Endothelial cell of hepatic sinusoid (primary cell): Measurements from ENCODE around the gene MRPL4.
"Not testable (repeated sequence)": the region's sequence is repeated elsewhere in the genome, so short reads cannot be mapped to it uniquely, and the experiment has no call there.

Experiments used
- in situ Hi-C: cut with HindIII; loops from 2 replicates; pipeline ENCODE4 v1.10.0; 2017; ENCODE audit warnings: low sequenced_read_pairs

The MRPL4 gene

DNA sequence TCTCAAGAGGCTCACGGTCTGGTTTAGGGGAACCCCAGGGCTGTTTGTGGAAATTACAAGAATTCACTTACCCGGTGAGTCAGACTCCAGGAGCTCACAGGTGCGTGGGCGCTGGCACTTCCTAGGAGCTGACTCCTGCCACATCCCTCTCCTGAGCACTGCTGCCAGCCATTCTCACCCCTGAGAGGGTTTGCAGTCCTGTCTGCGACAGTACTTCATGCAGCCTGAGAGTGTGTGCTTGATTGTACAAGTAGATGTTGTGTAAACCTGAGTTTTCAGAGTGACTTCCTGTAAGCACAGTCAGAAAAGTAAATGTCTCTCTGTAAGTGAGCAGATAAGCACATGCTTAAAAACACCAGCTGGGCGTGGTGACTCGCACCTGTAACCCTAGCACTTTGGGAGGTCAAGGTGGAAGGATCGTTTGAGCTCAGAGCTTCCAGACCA lies 8.1 kb downstream of the MRPL4 start:
- in situ Hi-C loops = no loop called here

DNA sequence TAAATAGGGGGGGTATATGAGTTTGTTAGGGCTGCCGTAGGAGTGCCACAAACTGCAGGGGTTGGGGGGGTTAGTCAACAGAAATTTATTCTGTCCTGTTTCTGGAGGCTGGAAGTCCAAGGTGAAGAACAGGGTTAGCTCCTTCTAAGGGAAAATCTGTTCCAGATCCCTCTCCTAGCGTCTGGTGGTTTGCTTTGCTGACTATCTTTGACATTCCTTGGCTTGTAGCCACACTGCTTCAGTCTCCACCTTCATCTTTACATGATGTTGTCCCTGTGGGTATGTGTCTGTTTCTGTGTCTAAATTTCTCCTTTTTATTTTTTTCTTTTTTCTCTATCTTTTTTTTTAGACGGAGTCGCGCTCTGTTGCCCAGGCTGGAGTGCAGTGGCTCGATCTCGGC lies 10.8 kb downstream of the MRPL4 start:
- in situ Hi-C loops = no loop called here

DNA sequence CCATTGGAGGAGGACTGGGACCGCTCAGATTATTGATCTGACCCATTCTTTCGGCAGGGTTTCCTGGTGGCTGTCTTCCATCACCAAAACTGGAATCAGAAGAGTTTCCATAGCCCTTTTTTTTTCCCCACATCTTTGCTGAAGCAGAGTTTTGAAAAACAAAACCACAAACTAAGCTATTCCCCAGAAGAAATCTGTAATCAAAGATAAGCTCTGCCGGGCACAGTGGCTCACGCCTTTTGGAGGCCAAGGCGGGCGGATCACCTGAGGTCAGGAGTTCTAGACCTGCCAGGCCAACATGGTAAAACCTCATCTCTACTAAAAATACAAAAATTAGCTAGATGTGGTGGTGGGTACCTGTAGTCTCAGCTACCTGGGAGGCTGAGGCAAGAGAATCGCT lies 14.7 kb downstream of the MRPL4 start:
- in situ Hi-C loops = no loop called here

DNA sequence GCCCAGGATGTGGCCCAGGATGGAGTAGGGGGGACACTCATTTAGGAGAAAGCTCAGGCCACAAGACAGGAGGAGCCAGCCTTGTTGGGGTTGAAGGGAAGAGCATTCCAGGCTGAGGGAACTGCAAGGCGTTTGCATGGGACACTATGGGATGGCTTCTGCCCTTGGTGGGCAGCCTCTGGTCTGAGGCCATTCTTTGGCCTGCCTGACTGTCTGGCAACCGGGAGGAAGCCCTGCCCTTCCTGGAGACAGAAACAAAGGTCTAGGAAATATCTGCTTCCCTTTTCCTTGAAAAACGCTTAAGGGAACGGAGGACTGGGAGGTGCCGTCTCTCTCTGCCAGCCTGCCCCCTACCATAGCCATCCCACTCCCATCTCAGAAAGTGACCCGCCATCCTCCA lies 16.1 kb downstream of the MRPL4 start:
- in situ Hi-C loops = no loop called here

DNA sequence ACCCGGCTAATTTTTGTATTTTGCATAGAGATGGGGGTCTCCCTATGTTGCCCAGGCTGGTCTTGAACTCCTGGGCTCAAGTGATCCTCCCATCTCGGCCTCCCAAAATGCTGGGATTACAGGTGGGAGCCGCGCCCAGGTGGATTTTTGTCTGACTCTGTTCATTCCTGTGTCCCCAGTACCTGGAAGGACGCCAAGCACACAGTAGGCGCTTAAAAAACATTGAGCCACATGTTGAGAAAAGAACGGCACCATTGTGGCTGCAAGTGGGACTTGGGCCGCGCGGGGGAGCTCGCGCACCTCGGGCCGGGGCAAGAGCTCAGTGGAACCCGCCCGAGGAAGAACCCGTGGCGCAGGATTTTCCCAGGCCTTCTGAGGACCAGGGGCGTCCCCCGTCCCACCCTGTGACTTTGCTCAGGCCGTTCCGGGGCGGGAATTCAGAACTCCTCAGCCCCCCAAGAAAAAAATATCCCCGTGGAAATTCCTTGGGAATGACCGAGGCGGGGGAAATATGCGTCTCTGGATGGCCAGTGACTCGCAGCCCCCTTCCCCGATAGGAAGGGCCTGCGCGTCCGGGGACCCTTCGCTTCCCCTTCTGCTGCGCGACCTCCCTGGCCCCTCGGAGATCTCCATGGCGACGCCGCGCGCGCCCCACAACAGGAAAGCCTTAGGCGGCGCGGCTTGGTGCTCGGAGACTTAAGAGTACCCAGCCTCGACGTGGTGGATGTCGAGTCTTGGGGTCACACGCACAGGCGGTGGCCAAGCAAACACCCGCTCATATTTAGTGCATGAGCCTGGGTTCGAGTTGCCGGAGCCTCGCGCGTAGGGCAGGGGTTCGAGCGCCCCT lies 17.5 kb downstream of the MRPL4 start:
- in situ Hi-C loops = no loop called here

DNA sequence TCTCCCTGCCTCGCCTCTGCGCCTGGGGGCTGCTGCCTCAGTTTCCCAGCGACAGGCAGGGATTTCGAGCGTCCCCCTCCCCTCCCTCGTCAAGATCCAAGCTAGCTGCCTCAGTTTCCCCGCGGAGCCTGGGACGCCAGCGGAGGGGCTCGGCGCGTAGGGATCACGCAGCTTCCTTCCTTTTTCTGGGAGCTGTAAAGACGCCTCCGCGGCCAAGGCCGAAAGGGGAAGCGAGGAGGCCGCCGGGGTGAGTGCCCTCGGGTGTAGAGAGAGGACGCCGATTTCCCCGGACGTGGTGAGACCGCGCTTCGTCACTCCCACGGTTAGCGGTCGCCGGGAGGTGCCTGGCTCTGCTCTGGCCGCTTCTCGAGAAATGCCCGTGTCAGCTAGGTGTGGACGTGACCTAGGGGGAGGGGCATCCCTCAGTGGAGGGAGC lies 18.2 kb downstream of the MRPL4 start:
- in situ Hi-C loops = no loop called here

DNA sequence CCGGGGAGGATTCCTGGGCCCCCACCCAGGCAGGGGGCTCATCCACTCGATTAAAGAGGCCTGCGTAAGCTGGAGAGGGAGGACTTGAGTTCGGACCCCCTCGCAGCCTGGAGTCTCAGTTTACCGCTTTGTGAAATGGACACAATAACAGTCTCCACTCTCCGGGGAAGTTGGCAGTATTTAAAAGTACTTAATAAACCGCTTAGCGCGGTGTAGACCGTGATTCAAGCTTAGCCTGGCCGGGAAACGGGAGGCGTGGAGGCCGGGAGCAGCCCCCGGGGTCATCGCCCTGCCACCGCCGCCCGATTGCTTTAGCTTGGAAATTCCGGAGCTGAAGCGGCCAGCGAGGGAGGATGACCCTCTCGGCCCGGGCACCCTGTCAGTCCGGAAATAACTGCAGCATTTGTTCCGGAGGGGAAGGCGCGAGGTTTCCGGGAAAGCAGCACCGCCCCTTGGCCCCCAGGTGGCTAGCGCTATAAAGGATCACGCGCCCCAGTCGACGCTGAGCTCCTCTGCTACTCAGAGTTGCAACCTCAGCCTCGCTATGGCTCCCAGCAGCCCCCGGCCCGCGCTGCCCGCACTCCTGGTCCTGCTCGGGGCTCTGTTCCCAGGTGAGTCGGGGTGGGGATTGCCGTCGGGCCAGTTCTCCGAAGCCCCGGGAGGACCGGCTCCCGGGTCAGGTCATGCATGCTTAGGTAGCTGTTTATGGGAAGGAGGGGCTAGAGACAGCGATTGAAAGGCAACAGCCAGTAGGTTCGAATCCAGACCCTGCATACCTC lies 18.8 kb downstream of the MRPL4 start, which contains the start of gene ICAM1:
ICAM1 (plus strand) TSS at position 505 of the 779 bp plus-strand sequence; CDS start at position 545, 40 bp downstream.
- in situ Hi-C loops = no loop called here

DNA sequence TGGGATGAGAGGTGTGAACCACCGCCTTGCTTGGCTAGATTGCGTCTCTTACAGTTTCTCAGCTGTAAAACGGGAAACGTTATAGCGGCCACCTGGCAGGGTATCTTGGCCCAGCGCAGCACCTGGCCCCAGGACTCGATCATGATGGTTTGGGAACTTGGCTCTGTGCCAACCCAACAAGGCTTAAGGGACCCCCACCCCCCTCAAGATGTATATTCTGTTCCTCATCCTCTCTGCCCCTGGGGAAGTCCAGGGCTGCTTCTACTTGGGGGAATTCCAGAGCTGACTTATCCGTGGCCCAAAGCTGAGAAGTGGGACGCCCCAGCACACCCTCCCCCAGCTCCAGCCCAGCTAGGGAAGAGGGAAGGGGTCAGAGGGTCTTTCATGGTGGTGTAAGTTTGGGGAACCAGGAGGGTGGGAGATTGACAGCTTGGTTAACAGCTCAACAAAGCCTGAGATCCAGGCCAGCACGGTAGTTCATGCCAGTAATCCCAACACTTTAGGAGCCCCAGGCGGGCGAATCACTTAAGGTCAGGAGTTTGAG lies 19.6 kb downstream of the MRPL4 start:
- in situ Hi-C loops = no loop called here

DNA sequence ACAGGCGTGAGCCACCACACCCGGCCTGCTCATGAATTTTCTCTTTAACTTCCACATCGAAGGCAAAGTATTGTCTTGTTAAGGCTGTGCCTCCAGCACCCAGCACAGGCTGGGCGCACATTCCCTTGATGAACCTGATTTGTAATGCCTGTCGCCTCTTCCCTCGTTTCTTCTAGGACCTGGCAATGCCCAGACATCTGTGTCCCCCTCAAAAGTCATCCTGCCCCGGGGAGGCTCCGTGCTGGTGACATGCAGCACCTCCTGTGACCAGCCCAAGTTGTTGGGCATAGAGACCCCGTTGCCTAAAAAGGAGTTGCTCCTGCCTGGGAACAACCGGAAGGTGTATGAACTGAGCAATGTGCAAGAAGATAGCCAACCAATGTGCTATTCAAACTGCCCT lies 22.6 kb downstream of the MRPL4 start:
- in situ Hi-C loops = no loop called here

DNA sequence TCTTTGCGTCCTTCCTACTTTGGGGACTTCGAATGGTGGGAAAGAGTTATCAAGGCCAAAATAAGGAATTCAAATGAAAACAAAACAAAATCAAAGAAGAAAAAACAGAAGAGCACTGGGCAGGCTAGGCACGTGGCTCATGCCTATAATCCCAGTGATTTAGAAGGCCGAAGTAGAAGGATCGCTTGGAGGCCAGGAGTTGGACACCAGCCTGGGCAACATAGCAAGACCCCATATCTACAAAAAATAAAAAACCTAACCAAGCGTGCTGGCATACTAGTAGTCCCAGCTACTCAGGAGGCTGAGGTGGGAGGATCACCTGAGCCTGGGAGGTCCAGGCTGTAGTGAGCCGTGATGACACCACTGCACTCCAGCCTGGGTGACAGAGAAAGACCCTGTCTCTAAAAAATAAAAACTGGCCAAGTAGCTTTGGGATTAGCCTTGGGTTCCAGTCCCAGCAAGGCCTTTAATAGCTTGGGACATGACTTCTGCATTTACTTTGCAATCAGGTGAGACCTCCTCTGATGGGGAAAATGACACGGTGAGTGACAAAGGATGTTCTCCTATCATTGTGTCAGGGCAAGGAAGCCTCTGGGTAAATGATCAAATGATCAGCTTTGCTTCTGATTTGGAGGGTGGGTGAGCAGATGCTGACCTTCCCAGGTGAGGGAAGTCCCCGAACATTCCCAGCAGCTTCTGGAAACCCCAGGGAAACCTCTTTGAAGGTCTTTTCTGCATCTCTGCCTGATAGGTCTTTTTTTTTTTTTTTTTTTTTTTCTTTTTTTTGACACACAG lies 26.0 kb downstream of the MRPL4 start:
- in situ Hi-C loops = no loop called here

DNA sequence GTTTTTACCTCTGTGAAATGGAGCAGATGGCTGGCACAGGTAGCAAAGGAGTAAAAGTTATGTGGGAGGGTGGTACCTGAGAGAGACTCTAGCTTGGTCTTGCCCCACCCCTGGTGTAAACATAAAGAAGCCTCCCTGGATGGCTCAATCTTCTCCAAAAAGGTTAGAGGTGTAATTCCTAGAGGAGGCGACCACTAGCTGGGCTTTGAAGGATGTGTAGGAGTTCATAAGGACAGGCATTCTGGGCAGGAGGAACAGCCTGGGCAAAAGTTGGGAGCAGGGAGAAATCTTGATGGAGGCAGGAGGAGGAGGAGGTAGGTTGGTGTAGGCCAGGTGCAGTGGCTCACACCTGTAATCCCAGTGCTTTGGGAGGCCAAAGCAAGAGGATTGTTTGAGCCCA lies 26.9 kb downstream of the MRPL4 start:
- in situ Hi-C loops = no loop called here

DNA sequence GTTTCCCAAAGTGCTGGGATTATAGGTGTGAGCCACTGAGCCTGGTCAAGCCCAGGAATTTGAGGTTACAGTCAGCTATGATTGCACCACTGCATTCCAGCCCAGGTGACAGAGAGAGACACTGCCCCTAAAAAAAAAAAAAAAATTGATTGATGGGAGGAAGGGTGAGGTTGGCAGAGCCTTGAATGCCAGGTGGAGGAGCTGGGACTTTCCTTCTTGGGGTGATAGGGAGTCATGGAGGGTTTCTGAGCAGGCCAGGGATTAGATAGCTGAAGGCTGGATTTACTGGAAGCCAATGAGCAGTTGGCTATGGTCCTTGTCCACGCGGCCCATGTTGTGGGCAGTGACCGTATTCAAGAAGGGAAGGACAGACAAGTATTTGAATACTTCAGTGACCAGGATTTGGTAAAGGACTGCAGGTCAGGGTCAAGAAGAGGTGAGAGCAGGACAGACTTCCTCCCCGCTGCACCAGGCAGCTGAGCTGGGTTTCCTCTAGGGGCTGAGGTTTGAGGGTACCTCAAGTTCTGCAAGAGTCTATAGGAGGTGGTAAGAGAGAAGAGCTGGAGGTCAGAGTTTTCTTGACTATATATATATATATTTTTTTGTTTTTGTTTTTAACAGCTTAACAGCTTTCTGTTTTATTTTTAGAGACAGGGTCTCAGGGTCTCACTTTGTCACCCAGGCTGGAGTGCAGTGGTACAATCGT lies 27.9 kb downstream of the MRPL4 start:
- in situ Hi-C loops = no loop called here

DNA sequence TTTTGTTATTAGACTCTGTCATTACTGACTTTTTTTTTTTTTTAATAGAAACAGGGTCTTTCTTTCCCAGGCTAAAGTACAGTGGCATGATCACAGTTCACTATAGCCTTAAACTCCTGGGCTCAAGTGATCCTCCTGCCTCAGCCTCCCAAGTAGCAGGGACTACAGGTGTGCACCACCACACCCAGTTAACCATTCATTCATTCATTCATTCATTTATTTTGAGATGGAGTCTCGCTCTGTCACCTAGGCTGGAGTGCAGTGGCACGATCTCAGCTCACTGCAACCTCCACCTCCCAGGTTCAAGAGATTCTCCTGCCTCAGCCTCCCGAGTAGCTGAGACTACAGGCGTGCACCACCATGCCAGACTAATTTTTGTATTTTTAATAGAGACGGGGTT lies 30.0 kb downstream of the MRPL4 start:
- in situ Hi-C loops = not testable (repeated sequence)

DNA sequence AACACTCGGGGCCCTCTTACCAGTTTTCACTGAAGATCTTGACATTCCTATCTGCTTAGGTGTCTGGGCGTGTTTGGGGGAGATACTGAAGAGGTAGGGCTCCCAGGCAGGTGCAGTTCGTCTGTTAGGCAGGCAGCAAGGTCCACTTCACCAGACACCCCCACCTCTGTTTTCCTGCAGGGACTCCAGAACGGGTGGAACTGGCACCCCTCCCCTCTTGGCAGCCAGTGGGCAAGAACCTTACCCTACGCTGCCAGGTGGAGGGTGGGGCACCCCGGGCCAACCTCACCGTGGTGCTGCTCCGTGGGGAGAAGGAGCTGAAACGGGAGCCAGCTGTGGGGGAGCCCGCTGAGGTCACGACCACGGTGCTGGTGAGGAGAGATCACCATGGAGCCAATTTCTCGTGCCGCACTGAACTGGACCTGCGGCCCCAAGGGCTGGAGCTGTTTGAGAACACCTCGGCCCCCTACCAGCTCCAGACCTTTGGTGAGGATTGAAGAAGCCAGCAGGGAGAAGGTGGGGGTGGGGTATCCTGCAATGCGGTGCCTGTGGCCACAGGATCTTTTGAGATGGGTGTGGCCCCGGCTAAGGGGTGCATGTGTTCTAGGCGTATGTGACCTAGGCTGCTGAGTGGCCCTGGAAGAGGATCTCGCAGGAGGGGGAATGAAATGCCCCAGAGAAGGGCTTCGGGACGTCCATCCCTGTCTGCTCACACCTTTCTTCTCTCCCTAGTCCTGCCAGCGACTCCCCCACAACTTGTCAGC lies 31.5 kb downstream of the MRPL4 start:
- in situ Hi-C loops = no loop called here

DNA sequence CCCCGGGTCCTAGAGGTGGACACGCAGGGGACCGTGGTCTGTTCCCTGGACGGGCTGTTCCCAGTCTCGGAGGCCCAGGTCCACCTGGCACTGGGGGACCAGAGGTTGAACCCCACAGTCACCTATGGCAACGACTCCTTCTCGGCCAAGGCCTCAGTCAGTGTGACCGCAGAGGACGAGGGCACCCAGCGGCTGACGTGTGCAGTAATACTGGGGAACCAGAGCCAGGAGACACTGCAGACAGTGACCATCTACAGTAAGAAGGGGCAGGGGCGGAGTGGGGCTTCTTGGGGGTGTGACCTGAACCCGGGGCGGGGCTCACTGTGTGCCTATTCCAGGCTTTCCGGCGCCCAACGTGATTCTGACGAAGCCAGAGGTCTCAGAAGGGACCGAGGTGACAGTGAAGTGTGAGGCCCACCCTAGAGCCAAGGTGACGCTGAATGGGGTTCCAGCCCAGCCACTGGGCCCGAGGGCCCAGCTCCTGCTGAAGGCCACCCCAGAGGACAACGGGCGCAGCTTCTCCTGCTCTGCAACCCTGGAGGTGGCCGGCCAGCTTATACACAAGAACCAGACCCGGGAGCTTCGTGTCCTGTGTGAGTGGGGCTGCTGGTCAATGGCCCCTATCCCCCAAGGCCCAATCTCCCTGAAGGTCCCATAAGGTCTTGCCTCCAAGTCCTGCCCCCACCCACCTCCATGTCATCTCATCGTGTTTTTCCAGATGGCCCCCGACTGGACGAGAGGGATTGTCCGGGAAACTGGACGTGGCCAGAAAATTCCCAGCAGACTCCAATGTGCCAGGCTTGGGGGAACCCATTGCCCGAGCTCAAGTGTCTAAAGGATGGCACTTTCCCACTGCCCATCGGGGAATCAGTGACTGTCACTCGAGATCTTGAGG lies 32.3 kb downstream of the MRPL4 start:
- in situ Hi-C loops = no loop called here

DNA sequence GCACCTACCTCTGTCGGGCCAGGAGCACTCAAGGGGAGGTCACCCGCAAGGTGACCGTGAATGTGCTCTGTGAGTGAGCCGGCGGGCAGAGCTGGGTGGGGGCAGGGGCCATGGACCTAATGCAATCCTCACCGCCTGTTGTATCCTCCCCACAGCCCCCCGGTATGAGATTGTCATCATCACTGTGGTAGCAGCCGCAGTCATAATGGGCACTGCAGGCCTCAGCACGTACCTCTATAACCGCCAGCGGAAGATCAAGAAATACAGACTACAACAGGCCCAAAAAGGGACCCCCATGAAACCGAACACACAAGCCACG lies 32.9 kb downstream of the MRPL4 start:
- in situ Hi-C loops = loop anchor here (5.0 kb wide), 2 partner anchors 72 to 117 kb away; partner anchors contain the start of gene CDC37

DNA sequence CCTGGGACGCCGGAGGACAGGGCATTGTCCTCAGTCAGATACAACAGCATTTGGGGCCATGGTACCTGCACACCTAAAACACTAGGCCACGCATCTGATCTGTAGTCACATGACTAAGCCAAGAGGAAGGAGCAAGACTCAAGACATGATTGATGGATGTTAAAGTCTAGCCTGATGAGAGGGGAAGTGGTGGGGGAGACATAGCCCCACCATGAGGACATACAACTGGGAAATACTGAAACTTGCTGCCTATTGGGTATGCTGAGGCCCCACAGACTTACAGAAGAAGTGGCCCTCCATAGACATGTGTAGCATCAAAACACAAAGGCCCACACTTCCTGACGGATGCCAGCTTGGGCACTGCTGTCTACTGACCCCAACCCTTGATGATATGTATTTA lies 33.4 kb downstream of the MRPL4 start:
- in situ Hi-C loops = loop anchor here (5.0 kb wide), 2 partner anchors 72 to 117 kb away; partner anchors contain the start of gene CDC37
